Mesenteric fat pad (tissue), 1 donor: Measurements from ENCODE around the gene PCDH11X. TPM values are rescaled to one million over a fixed set of nuclear protein-coding genes. Genes with fewer than 3 reads are reported as not detected.
"Not testable (repeated sequence)": the region's sequence is repeated elsewhere in the genome, so short reads cannot be mapped to it uniquely, and the experiment has no call there.

ENCODE experiments used
- DNase-seq: peaks from one replicate; pipeline ENCODE4 v3.0.0-alpha.2; 2020; ENCODE audit warnings: low spot score
- long read RNA-seq: library from polyadenylated mRNA; unstranded; transcript quantifications from one replicate; pipeline ENCODE4 v2.0.0, GENCODE V29; 2020
- total RNA-seq: library from RNA; stranded (reverse); fragmentation: NEBNext Ultra II Directional; extraction: Animal tissue kit (Norgen Biotek cat#: 25700); gene quantifications from one replicate; pipeline ENCODE4 v1.2.1, GENCODE V29; 2021
- donor health status: DM: yes; HTN: yes; CAD: no.

PCDH11X gene
- total RNA-seq, result not detected
- long read RNA-seq, partial matches to known transcripts, result 0 of 2 reads
- long read RNA-seq, other reads (novel, unspliced or antisense), result 2 of 2 reads

GRCh38 chrX:91779135-91779534 is at the start of gene PCDH11X:
TSS of gene PCDH11X (plus strand) at chrX:91779375. CDS start at chrX:91835505, 56,130 bp downstream.
- DNase-seq, result not testable (repeated sequence)

GRCh38 chrX:91747446-91747845 is 31.7 kb upstream of the PCDH11X start:
- DNase-seq, result not testable (repeated sequence)

GRCh38 chrX:91753022-91753421 is 26.2 kb upstream of the PCDH11X start:
- DNase-seq, result peak; percentile 69

GRCh38 chrX:91770619-91771488 is 8.3 kb upstream of the PCDH11X start:
- DNase-seq, result not testable (repeated sequence)

GRCh38 chrX:91773943-91774342 is 5.2 kb upstream of the PCDH11X start:
- DNase-seq, result not testable (repeated sequence)

- not testable (repeated sequence) for DNase-seq
These were observed 833 bp downstream of the PCDH11X start for GRCh38 chrX:91780008-91780407.

- not testable (repeated sequence) for DNase-seq
These were observed 1.5 kb downstream of the PCDH11X start for GRCh38 chrX:91780698-91781097.

- DNase-seq, result not testable (repeated sequence)
These were observed 2.6 kb downstream of the PCDH11X start for GRCh38 chrX:91781553-91782298.

GRCh38 chrX:91782825-91783224 is 3.6 kb downstream of the PCDH11X start:
- DNase-seq, result not testable (repeated sequence)

- not testable (repeated sequence) for DNase-seq
These were observed 38.4 kb downstream of the PCDH11X start for GRCh38 chrX:91817537-91817936.

GRCh38 chrX:91825321-91825720 is 46.1 kb downstream of the PCDH11X start:
- not testable (repeated sequence) for DNase-seq
